Measurements from ENCODE around the gene RNASEL. TPM values are rescaled to one million over a fixed set of nuclear protein-coding genes. Genes with fewer than 3 reads are reported as not detected.
A peak's percentile ranks its signal among the peaks of the same experiment; 100 is the strongest.

The RNASEL gene
- total RNA-seq, 1 donor from 2014 or later = 6.2 TPM

DNA sequence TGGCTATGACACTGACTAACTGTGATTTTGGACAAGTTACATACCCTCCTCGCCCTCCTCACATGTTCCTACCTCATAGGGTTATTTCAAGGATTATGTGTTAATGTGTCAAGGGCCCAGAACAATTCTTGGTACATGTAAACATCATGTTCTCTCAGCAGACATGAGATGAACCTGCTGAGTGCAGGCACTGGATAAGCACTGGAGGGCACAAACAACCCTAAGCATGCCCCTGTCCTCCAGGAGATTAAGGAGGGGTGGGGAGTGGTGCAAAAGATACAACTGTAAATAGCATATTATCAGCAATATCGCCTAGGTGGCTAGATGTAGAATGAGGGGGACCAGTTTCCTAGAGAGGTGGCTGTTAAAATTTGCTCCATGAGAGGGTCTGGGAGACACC, 32.9 kb upstream of the RNASEL start:
- H3K36me3 ChIP-seq = no peaks in the 10 kb centered on the region
- peaks cover 7% of the 10 kb centered on the region for H3K9me3 Mint-ChIP-seq
- H3K4me1 Mint-ChIP-seq = peaks cover 27% of the 10 kb centered on the region
- peaks cover 19% of the 10 kb centered on the region for H3K4me1 ChIP-seq
- H3K27me3 ChIP-seq = peaks cover 2% of the 10 kb centered on the region
- TF ChIP-seq EZH2 (IDR thresholded peaks at IDR 0.05) (no peak), CTCF (IDR thresholded peaks at IDR 0.05) (no peak), EZH2phosphoT487 (IDR thresholded peaks at IDR 0.05) (no peak)
- no peak overlapping the region for H3K4me2 ChIP-seq
- no peaks in the 10 kb centered on the region for H3K36me3 Mint-ChIP-seq
- H3K27me3 Mint-ChIP-seq (ENCODE audit: insufficient read depth, low read depth) = peaks cover 9% of the 10 kb centered on the region
- DNase-seq (ENCODE audit: low spot score) = no peak
- no peak overlapping the region for H3K4me3 ChIP-seq
- H3K9me3 ChIP-seq (ENCODE audit: low read depth) = no peaks in the 10 kb centered on the region
- no peak overlapping the region for H3K9ac ChIP-seq
- no peak overlapping the region for H2AFZ ChIP-seq (replicated peaks)
- H3K4me3 Mint-ChIP-seq = no peak overlapping the region
- H3K27ac ChIP-seq = no peak overlapping the region
- no peaks in the 10 kb centered on the region for H3K79me2 ChIP-seq (ENCODE audit: low read depth)
- H3K27ac Mint-ChIP-seq = no peak overlapping the region
- H4K20me1 ChIP-seq (ENCODE audit: low read depth) = no peaks in the 10 kb centered on the region
- H3F3A ChIP-seq (ENCODE audit: low read depth) = peaks cover 10% of the 10 kb centered on the region

DNA sequence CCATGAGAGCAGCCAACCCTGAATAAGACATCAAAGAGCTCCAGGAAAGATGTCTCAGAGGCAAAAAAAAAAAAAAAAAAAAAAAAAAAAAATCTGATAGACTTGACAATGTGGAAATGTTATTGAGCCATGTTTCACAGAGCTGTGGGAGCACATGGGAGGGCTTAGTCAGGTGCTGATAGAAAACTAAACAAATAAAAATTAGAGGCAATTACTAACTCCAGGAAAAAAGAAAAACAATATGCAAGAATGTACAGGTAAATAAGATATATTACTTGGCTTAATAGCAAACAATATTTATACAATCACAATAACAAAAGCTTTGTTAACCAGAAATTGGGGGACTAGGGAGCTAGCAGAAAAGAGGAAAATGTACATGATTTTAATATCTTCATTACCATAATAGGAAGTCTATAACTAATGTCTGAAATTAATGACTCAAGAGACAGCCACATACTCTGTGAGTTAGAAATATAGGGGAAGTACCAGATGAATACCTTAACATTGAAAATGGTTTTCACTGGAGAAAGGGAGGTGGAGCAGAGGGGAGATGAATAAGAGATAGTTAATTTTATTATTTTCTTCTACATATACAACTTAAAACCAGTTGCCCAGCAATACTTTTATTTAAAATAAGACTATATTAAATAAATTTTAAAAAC, 32.0 kb upstream of the RNASEL start:
- H3K27me3 ChIP-seq = peaks cover 5% of the 10 kb centered on the region
- H3K4me2 ChIP-seq = no peak overlapping the region
- H3F3A ChIP-seq (ENCODE audit: low read depth) = peaks cover 18% of the 10 kb centered on the region
- H4K20me1 ChIP-seq (ENCODE audit: low read depth) = no peaks in the 10 kb centered on the region
- H3K9ac ChIP-seq = no peak overlapping the region
- Mint-ChIP-seq H3K4me3 (no peak overlapping the region), H3K36me3 (no peaks in the 10 kb centered on the region), H3K4me1 (peaks cover 35% of the 10 kb centered on the region), H3K27ac (no peak overlapping the region), H3K9me3 (peaks cover 7% of the 10 kb centered on the region), H3K27me3 (ENCODE audit: insufficient read depth, low read depth) (peaks cover 13% of the 10 kb centered on the region)
- no peaks in the 10 kb centered on the region for H3K9me3 ChIP-seq (ENCODE audit: low read depth)
- no peak overlapping the region for H3K4me3 ChIP-seq
- peaks cover 28% of the 10 kb centered on the region for H3K4me1 ChIP-seq
- H3K27ac ChIP-seq = no peak overlapping the region
- H3K36me3 ChIP-seq = no peaks in the 10 kb centered on the region
- H3K79me2 ChIP-seq (ENCODE audit: low read depth) = no peaks in the 10 kb centered on the region
- TF ChIP-seq CTCF (IDR thresholded peaks at IDR 0.05) (no peak), EZH2phosphoT487 (IDR thresholded peaks at IDR 0.05) (no peak), EZH2 (IDR thresholded peaks at IDR 0.05) (no peak)
- DNase-seq (ENCODE audit: low spot score) = no peak
- no peak overlapping the region for H2AFZ ChIP-seq (replicated peaks)

- peaks cover 53% of the 10 kb centered on the region for H3K4me1 ChIP-seq
- H3K9me3 Mint-ChIP-seq = peaks cover 7% of the 10 kb centered on the region
- H3K36me3 ChIP-seq = no peaks in the 10 kb centered on the region
- H2AFZ ChIP-seq (replicated peaks) = peak overlapping the region; percentile 57
- H3K4me2 ChIP-seq = peak overlapping the region; percentile 44
- H3K27ac Mint-ChIP-seq = no peak overlapping the region
- no peaks in the 10 kb centered on the region for H3K36me3 Mint-ChIP-seq
- peaks cover 56% of the 10 kb centered on the region for H3K4me1 Mint-ChIP-seq
- DNase-seq (ENCODE audit: low spot score) = no peak
- H3K27me3 ChIP-seq = peaks cover 20% of the 10 kb centered on the region
- TF ChIP-seq CTCF (IDR thresholded peaks at IDR 0.05) (no peak), EZH2phosphoT487 (IDR thresholded peaks at IDR 0.05) (no peak), EZH2 (IDR thresholded peaks at IDR 0.05) (no peak)
- H3K27ac ChIP-seq = no peak overlapping the region
- H3K4me3 ChIP-seq = no peak overlapping the region
- no peaks in the 10 kb centered on the region for H3K9me3 ChIP-seq (ENCODE audit: low read depth)
- no peaks in the 10 kb centered on the region for H4K20me1 ChIP-seq (ENCODE audit: low read depth)
- H3F3A ChIP-seq (ENCODE audit: low read depth) = peaks cover 44% of the 10 kb centered on the region
- H3K27me3 Mint-ChIP-seq (ENCODE audit: insufficient read depth, low read depth) = peaks cover 17% of the 10 kb centered on the region
- H3K4me3 Mint-ChIP-seq = no peak overlapping the region
- H3K79me2 ChIP-seq (ENCODE audit: low read depth) = no peaks in the 10 kb centered on the region
- H3K9ac ChIP-seq = no peak overlapping the region
Observed at GRCh38 chr1:182617734-182618351, 28.8 kb upstream of the RNASEL start.

All from neural progenitor cell (in vitro differentiated cells).